Upper lobe of right lung (tissue), 1 donor: Measurements from ENCODE around the gene ACCS. TPM values are rescaled to one million over a fixed set of nuclear protein-coding genes. Genes with fewer than 3 reads are reported as not detected.

ENCODE experiments used
- ATAC-seq: fragments of 200-7000 bp; cut with Tn5 transposase; one replicate; pipeline ENCODE4 v1.9.1; 2020; ENCODE audit warnings: mild to moderate bottlenecking, moderate library complexity
- DNase-seq: peaks from one replicate; pipeline ENCODE4 v3.0.0-alpha.2; 2020
- H3K27ac ChIP-seq: fragments of 200-600 bp; one replicate; pipeline ENCODE4 v1.8.0; 2022
- H3K27me3 ChIP-seq: fragments of 200-600 bp; one replicate; pipeline ENCODE4 v1.8.0; 2022; ENCODE audit warnings: mild to moderate bottlenecking
- H3K36me3 ChIP-seq: fragments of 200-600 bp; one replicate; pipeline ENCODE4 v1.8.0; 2022
- H3K4me1 ChIP-seq: fragments of 200-600 bp; one replicate; pipeline ENCODE4 v1.8.0; 2022
- H3K4me3 ChIP-seq: fragments of 200-600 bp; one replicate; pipeline ENCODE4 v1.8.0; 2022; ENCODE audit warnings: mild to moderate bottlenecking
- H3K9me3 ChIP-seq: fragments of 200-600 bp; one replicate; pipeline ENCODE4 v1.8.0; 2022
- intact Hi-C: fragments of 100-400 bp; cut with DNase I; formaldehyde crosslinking; loops from one replicate; pipeline ENCODE4 v1.11.0; 2022
- total RNA-seq: library from RNA; stranded (reverse); fragmentation: NEBNext Ultra II Directional; extraction: Animal tissue kit (Norgen Biotek cat#: 25700); gene quantifications from one replicate; pipeline ENCODE4 v1.2.1, GENCODE V29; 2021
- TF ChIP-seq, protein P1 (sequence below): fragments of 200-600 bp; IDR thresholded peaks from one replicate; pipeline ENCODE4 v1.8.0; 2022; ENCODE audit warnings: antibody characterized with exemption
- donor health status: DM: no; HTN: yes; CAD: no; lungs with severe emphysema.

The ACCS gene
- total RNA-seq, 1 donor from 2014 or later = 32.2 TPM

DNA sequence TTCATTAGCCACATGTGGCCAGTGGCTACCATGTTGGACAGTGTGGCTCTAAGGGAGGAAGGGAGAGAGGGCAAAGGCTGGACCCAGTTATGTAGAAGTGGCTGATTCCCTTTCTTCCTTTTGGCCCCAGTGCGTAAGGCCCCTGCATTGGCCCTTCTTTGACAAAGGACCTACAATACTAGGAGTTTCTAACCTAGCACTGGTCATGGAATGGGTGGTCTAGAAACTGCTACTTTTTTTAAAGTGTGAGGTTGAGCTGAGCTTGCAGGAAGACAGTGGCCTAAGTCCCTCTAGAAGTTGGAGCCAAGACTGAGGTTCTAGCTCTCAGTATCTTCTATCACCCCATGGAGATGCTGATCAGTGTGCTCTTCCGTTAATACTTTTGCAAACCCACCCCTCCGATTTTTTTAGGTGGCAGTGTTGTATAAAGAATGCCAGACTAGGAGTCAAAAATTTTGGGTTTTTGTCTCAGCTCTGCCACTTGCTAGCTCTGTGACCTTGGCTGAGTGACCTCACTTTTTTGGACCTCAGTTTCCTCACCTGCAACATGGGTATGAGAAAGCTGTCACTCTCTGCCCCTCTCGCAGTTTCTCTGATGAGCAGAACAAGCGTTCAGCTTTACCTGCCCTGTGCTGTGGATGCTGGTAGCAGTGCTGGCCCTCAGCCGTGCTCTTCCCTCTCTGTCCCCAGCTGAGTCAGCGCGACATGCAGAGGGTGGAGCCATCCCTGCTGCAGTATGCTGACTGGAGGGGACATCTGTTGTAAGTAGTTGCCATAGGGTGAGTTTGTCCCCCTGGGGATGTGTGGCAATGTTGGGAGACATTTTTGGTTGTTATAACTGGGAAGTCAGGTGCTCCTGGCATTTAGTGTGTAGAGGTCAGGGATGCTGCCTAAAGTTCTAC is 6.9 kb downstream of the ACCS start:
- Histone ChIP-seq H3K9me3 (no peaks in the 10 kb centered on the region), H3K4me1 (no peaks in the 10 kb centered on the region), H3K27me3 (no peaks in the 10 kb centered on the region), H3K4me3 (no peak overlapping the region), H3K27ac (no peak overlapping the region), H3K36me3 (peaks cover 10% of the 10 kb centered on the region)
- TF ChIP-seq, protein P1, sequence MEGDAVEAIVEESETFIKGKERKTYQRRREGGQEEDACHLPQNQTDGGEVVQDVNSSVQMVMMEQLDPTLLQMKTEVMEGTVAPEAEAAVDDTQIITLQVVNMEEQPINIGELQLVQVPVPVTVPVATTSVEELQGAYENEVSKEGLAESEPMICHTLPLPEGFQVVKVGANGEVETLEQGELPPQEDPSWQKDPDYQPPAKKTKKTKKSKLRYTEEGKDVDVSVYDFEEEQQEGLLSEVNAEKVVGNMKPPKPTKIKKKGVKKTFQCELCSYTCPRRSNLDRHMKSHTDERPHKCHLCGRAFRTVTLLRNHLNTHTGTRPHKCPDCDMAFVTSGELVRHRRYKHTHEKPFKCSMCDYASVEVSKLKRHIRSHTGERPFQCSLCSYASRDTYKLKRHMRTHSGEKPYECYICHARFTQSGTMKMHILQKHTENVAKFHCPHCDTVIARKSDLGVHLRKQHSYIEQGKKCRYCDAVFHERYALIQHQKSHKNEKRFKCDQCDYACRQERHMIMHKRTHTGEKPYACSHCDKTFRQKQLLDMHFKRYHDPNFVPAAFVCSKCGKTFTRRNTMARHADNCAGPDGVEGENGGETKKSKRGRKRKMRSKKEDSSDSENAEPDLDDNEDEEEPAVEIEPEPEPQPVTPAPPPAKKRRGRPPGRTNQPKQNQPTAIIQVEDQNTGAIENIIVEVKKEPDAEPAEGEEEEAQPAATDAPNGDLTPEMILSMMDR = no peak
- intact Hi-C loops = no loop called here
- no peak for DNase-seq
- ATAC-seq = no peak

DNA sequence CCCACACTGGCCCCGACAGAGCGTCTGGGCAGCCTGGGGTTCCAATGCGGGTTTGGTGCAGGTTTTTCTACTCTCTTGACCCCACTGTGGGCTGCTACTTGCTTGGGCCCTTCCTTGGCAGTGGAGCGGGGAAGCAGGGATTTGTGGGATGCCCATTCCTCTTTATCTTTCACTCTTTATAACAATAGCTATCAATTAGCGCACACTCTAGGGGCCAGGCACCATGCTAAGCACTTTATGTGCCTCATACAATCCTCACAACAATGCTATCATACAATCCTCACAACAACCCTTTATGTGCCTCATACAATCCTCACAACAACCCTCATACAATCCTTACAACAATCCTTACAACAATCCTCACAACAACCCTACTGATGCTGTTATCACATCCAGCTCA is 12.7 kb downstream of the ACCS start:
- intact Hi-C loops = no loop called here

DNA sequence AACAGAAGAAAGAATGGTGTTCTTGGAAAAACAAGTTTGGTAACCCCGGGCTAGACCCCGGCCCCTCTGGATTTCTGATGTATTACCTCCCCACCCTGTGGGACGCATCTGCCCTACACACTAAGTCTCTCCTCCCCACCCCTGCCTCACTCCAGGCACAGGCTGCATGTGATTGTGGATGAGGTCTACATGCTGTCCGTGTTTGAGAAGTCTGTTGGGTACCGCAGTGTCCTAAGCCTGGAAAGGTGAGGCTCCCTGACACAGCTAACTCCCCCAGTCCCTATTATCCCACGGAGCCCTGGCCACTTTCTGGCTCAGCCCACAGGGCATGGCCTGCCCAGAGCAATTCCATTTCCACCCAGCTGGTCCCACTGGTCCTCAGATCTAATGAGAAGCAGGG is 13.3 kb downstream of the ACCS start:
- no peak overlapping the region for H3K4me3 ChIP-seq
- ATAC-seq = no peak
- H3K27ac ChIP-seq = no peak overlapping the region
- H3K9me3 ChIP-seq = no peaks in the 10 kb centered on the region
- no peaks in the 10 kb centered on the region for H3K4me1 ChIP-seq
- no peaks in the 10 kb centered on the region for H3K27me3 ChIP-seq
- intact Hi-C loops = no loop called here
- TF ChIP-seq, protein P1 = no peak
- peaks cover 16% of the 10 kb centered on the region for H3K36me3 ChIP-seq
- DNase-seq = no peak

More for the DNA sequence above, 12.7 kb downstream of the ACCS start:
- no peak for ATAC-seq
- H3K27ac ChIP-seq = no peak overlapping the region
- no peak for DNase-seq
- no peak overlapping the region for H3K4me3 ChIP-seq
- no peaks in the 10 kb centered on the region for H3K27me3 ChIP-seq
- H3K36me3 ChIP-seq = peaks cover 16% of the 10 kb centered on the region
- TF ChIP-seq, protein P1 = no peak
- no peaks in the 10 kb centered on the region for H3K4me1 ChIP-seq
- H3K9me3 ChIP-seq = no peaks in the 10 kb centered on the region

DNA sequence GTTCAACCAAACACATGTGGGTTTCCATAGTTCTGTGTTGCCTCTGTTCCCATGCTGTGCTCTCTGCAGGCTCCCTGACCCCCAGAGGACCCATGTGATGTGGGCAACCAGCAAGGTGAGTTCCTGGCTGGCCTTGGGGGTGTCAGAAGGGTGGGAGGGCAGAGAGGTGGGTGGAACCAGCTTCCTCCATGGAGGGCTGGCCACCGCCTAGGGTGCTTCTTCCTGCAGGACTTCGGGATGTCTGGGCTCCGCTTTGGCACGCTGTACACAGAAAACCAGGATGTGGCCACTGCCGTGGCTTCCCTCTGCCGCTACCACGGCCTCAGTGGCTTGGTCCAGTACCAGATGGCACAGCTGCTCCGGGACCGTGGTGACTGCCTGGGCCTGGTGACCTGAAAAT is 14.9 kb downstream of the ACCS start:
- H3K27me3 ChIP-seq = no peaks in the 10 kb centered on the region
- TF ChIP-seq, protein P1 = no peak
- peaks cover 16% of the 10 kb centered on the region for H3K36me3 ChIP-seq
- H3K4me3 ChIP-seq = no peak overlapping the region
- intact Hi-C loops = no loop called here
- no peak overlapping the region for H3K27ac ChIP-seq
- DNase-seq = no peak
- no peak for ATAC-seq
- no peaks in the 10 kb centered on the region for H3K9me3 ChIP-seq
- H3K4me1 ChIP-seq = no peaks in the 10 kb centered on the region

DNA sequence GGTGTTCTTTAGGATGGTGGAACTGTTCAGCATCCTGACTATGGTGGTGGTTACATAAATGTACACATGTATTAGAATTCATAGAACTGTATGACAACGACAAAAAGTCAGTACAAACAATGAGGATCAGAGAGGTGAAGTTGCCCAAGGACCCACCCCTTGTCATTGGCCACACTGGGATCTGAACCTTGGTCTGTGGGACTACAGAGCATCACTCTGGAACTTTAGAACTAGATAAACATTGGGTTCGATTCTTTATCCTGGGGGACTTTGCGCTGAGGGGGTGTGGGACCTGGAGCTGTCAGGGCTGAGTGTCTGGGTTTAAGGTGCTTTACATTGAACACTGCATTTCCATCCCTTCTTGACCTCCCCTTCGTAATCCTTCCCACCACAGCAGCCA is 16.6 kb downstream of the ACCS start:
- H3K27me3 ChIP-seq = no peaks in the 10 kb centered on the region
- no peaks in the 10 kb centered on the region for H3K9me3 ChIP-seq
- H3K27ac ChIP-seq = no peak overlapping the region
- no peak overlapping the region for H3K4me3 ChIP-seq
- TF ChIP-seq, protein P1 = no peak
- H3K4me1 ChIP-seq = no peaks in the 10 kb centered on the region
- DNase-seq = no peak
- H3K36me3 ChIP-seq = peaks cover 11% of the 10 kb centered on the region
- ATAC-seq = no peak
- intact Hi-C loops = no loop called here
